MM.1S (cell line): Measurements from ENCODE around the gene SEC14L2.

ENCODE experiments used
- DNase-seq: peaks from one replicate; pipeline ENCODE4 v3.0.0-alpha.2; 2015
- H2AFZ ChIP-seq: fragments of 300-600 bp; sonication (generic); 2 replicates; pipeline ENCODE4 v1.6.0; 2016; ENCODE audit warnings: antibody characterized with exemption, low read length
- H3F3A ChIP-seq: fragments of 300-600 bp; sonication (generic); 2 replicates; pipeline ENCODE4 v1.6.1; 2016; ENCODE audit warnings: mild to moderate bottlenecking, antibody characterized with exemption, low read length, moderate library complexity, mixed read lengths; ENCODE audit not compliant: insufficient read depth
- H3K27ac ChIP-seq: fragments of 300-600 bp; sonication (generic); 2 replicates; pipeline ENCODE4 v1.5.1; 2016; ENCODE audit warnings: mild to moderate bottlenecking, low read length
- H3K27me3 ChIP-seq: fragments of 300-600 bp; sonication (generic); replicated peaks from 2 replicates; pipeline ENCODE4 v1.6.0; 2016; ENCODE audit warnings: low read length; ENCODE audit not compliant: insufficient read depth
- H3K36me3 ChIP-seq: fragments of 300-600 bp; sonication (generic); replicated peaks from 2 replicates; pipeline ENCODE4 v1.6.1; 2016; ENCODE audit warnings: mild to moderate bottlenecking, low read length, mixed read lengths; ENCODE audit not compliant: insufficient read depth
- H3K4me1 ChIP-seq: fragments of 300-600 bp; sonication (generic); 2 replicates; pipeline ENCODE4 v1.6.1; 2016; ENCODE audit warnings: low read length, mixed read lengths
- H3K4me2 ChIP-seq: fragments of 300-600 bp; sonication (generic); 2 replicates; pipeline ENCODE4 v1.6.0; 2016; ENCODE audit warnings: low read depth, low read length
- H3K4me3 ChIP-seq: fragments of 300-600 bp; sonication (generic); 2 replicates; pipeline ENCODE4 v1.5.1; 2016; ENCODE audit warnings: low read length, mixed read lengths
- H3K79me2 ChIP-seq: fragments of 300-600 bp; sonication (generic); 2 replicates; pipeline ENCODE4 v1.6.1; 2016; ENCODE audit warnings: mixed run types, low read length, mixed read lengths
- H3K9ac ChIP-seq: fragments of 300-600 bp; sonication (generic); 2 replicates; pipeline ENCODE4 v1.6.1; 2016; ENCODE audit warnings: low read length, mixed read lengths
- H3K9me2 ChIP-seq: fragments of 300-600 bp; sonication (generic); replicated peaks from 2 replicates; pipeline ENCODE4 v1.6.1; 2016; ENCODE audit warnings: mild to moderate bottlenecking, low read length, mixed read lengths; ENCODE audit not compliant: insufficient read depth
- H3K9me3 ChIP-seq: fragments of 300-600 bp; sonication (generic); replicated peaks from 2 replicates; pipeline ENCODE4 v1.6.1; 2016; ENCODE audit warnings: mild to moderate bottlenecking, low read length, mixed read lengths; ENCODE audit not compliant: insufficient read depth
- H4K20me1 ChIP-seq: fragments of 300-600 bp; sonication (generic); 2 replicates; pipeline ENCODE4 v1.6.1; 2016; ENCODE audit warnings: mild to moderate bottlenecking, low read length, moderate library complexity, mixed read lengths; ENCODE audit not compliant: insufficient read depth
- EZH2 ChIP-seq: fragments of 300-600 bp; sonication (generic); optimal IDR thresholded peaks from 2 replicates; pipeline ENCODE3; 2017; ENCODE audit warnings: low read depth, mild to moderate bottlenecking, antibody characterized with exemption, low read length, mixed read lengths
- EZH2phosphoT487 ChIP-seq: fragments of 300-600 bp; sonication (generic); IDR thresholded peaks from 2 replicates; pipeline ENCODE4 v1.6.1; 2018; ENCODE audit warnings: antibody characterized with exemption, low read length
- TF ChIP-seq, protein P1 (sequence below): fragments of 300-600 bp; sonication (generic); IDR thresholded peaks from 2 replicates; pipeline ENCODE4 v1.5.1; 2016; ENCODE audit warnings: antibody characterized with exemption, low read length, mixed read lengths

SEC14L2 gene

DNA sequence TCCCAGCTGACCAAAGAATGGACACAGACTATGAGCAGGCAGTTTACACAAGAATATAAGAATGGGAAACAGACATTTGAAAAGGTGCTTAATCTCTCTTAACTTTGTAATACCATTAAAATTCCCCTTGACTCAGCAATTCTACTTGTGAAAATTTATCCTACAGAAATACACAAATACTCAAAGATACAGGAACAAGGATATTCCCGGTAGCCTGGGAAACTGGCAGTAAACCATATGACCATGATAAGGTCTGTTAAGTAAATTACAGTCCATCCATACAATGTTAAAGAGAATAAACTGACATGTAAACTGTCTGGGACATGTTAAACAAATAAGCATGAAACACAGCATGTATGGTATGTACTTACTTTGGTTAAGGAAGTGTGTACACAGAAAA lies 20.0 kb downstream of the SEC14L2 start:
- no peak for DNase-seq
- Histone ChIP-seq H3F3A (no peaks in the 10 kb centered on the region), H3K79me2 (0 out of 2 replicates have a peak, but pooled peaks cover under 1% of the 10 kb centered on the region), H3K27me3 (no peaks in the 10 kb centered on the region), H3K4me3 (no peak overlapping the region), H3K4me2 (no peak overlapping the region), H3K36me3 (no peaks in the 10 kb centered on the region), H4K20me1 (no peaks in the 10 kb centered on the region), H3K9me3 (no peaks in the 10 kb centered on the region), H3K4me1 (no peaks in the 10 kb centered on the region), H3K9me2 (no peaks in the 10 kb centered on the region), H3K9ac (no peak overlapping the region), H2AFZ (no peak overlapping the region), H3K27ac (no peak overlapping the region)
- TF ChIP-seq EZH2 (no peak), EZH2phosphoT487 (no peak)
- TF ChIP-seq, protein P1, sequence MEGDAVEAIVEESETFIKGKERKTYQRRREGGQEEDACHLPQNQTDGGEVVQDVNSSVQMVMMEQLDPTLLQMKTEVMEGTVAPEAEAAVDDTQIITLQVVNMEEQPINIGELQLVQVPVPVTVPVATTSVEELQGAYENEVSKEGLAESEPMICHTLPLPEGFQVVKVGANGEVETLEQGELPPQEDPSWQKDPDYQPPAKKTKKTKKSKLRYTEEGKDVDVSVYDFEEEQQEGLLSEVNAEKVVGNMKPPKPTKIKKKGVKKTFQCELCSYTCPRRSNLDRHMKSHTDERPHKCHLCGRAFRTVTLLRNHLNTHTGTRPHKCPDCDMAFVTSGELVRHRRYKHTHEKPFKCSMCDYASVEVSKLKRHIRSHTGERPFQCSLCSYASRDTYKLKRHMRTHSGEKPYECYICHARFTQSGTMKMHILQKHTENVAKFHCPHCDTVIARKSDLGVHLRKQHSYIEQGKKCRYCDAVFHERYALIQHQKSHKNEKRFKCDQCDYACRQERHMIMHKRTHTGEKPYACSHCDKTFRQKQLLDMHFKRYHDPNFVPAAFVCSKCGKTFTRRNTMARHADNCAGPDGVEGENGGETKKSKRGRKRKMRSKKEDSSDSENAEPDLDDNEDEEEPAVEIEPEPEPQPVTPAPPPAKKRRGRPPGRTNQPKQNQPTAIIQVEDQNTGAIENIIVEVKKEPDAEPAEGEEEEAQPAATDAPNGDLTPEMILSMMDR = no peak

DNA sequence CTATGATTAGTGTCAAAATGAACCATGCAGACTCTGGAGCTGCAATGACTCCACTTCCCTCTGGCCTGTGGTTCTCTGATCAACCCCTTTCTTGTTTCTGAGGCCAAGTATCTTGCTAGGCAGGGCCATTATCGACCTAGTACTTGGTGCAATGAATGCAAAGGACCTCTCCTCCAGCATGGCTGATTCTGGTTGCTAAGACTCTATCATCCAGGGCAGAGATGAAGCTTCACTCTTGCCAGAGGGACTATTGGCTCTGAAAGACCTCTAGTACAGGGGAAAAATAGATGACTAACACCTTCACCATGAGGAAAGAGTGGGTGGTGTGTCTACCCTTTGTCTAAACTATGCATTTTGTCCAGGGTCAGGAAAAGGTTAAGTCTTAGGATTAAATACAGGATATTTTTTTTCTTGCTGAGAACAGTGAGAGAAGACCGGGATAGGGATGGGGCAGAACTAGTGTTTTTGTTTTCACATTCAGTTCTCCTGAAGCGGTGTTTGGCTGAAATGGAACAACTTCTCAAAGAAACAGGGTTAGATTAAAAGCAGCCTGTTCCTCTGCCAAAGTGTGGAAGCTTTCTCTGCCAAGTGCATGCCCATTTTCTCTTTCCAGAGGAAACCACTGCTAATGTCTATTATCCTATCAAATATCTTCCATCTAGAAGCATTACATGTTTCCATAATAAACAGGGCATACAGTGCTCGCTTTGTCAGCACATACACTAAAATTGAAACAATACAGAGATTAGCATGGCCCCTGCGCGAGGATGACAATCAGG lies 23.7 kb downstream of the SEC14L2 start:
- no peaks in the 10 kb centered on the region for H4K20me1 ChIP-seq
- H3K9ac ChIP-seq = no peak overlapping the region
- H3K27ac ChIP-seq = no peak overlapping the region
- no peak overlapping the region for H3K4me2 ChIP-seq
- peaks cover 20% of the 10 kb centered on the region for H3K4me1 ChIP-seq
- no peaks in the 10 kb centered on the region for H3K27me3 ChIP-seq
- no peak overlapping the region for H3K4me3 ChIP-seq
- H3K9me3 ChIP-seq = no peaks in the 10 kb centered on the region
- H3K9me2 ChIP-seq = no peaks in the 10 kb centered on the region
- no peak for TF ChIP-seq EZH2phosphoT487
- TF ChIP-seq, protein P1 = no peak
- no peak for TF ChIP-seq EZH2
- H2AFZ ChIP-seq = no peak overlapping the region
- peaks cover 14% of the 10 kb centered on the region for H3F3A ChIP-seq
- H3K79me2 ChIP-seq = peaks cover 17% of the 10 kb centered on the region
- no peak for DNase-seq
- H3K36me3 ChIP-seq = no peaks in the 10 kb centered on the region

DNA sequence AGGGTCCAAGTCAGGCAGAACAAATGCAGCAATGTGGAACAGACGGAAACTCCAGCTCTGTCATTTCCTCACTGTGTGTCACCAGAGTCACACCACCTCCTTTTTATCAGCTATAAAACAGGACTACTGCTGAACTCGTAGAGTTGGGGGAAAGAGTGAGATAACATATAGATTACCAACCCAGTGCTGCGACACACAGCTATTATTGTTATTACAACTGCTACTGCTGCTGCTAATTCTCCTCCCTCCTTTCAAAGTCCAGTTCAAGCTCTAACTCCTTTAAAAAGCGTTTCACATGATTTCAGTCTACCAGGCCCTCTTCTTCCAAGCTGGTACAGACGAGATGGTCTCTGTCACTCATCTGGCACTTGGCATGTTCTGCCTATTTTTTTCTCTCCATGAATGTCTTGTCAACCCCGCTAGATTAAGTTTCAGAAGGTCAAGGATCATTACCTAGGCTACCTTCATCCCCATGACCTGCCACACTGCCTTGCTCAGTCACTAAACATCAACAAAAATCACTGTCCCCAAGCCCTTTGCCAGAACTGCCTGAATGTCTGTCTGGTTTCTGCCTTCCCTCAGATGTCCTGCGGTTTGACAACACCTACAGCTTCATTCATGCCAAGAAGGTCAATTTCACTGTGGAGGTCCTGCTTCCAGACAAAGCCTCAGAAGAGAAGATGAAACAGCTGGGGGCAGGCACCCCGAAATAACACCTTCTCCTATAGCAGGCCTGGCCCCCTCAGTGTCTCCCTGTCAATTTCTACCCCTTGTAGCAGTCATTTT lies 25.1 kb downstream of the SEC14L2 start:
- no peak overlapping the region for H3K4me3 ChIP-seq
- no peaks in the 10 kb centered on the region for H3K36me3 ChIP-seq
- TF ChIP-seq EZH2phosphoT487 = no peak
- TF ChIP-seq EZH2 = no peak
- TF ChIP-seq, protein P1 = no peak
- no peaks in the 10 kb centered on the region for H3K9me2 ChIP-seq
- no peaks in the 10 kb centered on the region for H3K9me3 ChIP-seq
- peaks cover 17% of the 10 kb centered on the region for H3K79me2 ChIP-seq
- H3F3A ChIP-seq = peaks cover 19% of the 10 kb centered on the region
- no peak overlapping the region for H3K27ac ChIP-seq
- H4K20me1 ChIP-seq = no peaks in the 10 kb centered on the region
- no peak overlapping the region for H3K4me2 ChIP-seq
- H2AFZ ChIP-seq = no peak overlapping the region
- H3K27me3 ChIP-seq = no peaks in the 10 kb centered on the region
- H3K9ac ChIP-seq = no peak overlapping the region
- H3K4me1 ChIP-seq = peaks cover 20% of the 10 kb centered on the region
- no peak for DNase-seq
